Lung (tissue), 12 donors: Measurements from ENCODE around the gene FBXO42. TPM values are rescaled to one million over a fixed set of nuclear protein-coding genes. Genes with fewer than 3 reads are reported as not detected.
A peak's percentile ranks its signal among the peaks of the same experiment; 100 is the strongest.

ENCODE experiments used
- ATAC-seq: fragments of 200-7000 bp; cut with Tn5 transposase; one replicate; pipeline ENCODE4 v1.9.1; 2020; ENCODE audit warnings: moderate number of reproducible peaks; ENCODE audit not compliant: insufficient read depth, low FRiP score
- DNase-seq, 3 donors: peaks; one replicate each; pipeline ENCODE4 v3.0.0-alpha.2; 2013 to 2017
- H3K27ac ChIP-seq, 2 donors: one replicate each; pipeline ENCODE4 v1.5.1; 2013; ENCODE audit warnings: mild to moderate bottlenecking in 2 of 2, moderate library complexity in 2 of 2, control low read depth in 1 of 2, inconsistent platforms in 1 of 2, low read depth in 1 of 2, low read length in 1 of 2
- H3K27me3 ChIP-seq, 3 donors: one replicate each; pipeline ENCODE4 v1.5.1; 2013; ENCODE audit warnings: low read length in 2 of 3; ENCODE audit not compliant: control insufficient read depth in 3 of 3, insufficient read depth in 3 of 3
- H3K36me3 ChIP-seq, 4 donors: one replicate each; pipeline ENCODE4 v1.5.1; 2013; ENCODE audit warnings: low read length in 4 of 4, mild to moderate bottlenecking in 1 of 4, moderate library complexity in 1 of 4; ENCODE audit not compliant: control insufficient read depth in 4 of 4, insufficient read depth in 4 of 4
- H3K4me1 ChIP-seq, 5 donors: one replicate each; pipeline ENCODE4 v1.5.1; 2013; ENCODE audit warnings: low read length in 5 of 5, mild to moderate bottlenecking in 2 of 5, moderate library complexity in 1 of 5; ENCODE audit not compliant: control insufficient read depth in 5 of 5, insufficient read depth in 5 of 5
- H3K4me3 ChIP-seq: one replicate; pipeline ENCODE4 v1.5.1; 2013; ENCODE audit warnings: mild to moderate bottlenecking, control low read depth, moderate library complexity
- H3K9ac ChIP-seq, 2 donors: one replicate each; pipeline ENCODE4 v1.5.1; 2013; ENCODE audit warnings: low read length in 2 of 2, control low read depth in 1 of 2; ENCODE audit not compliant: insufficient read depth in 1 of 2
- H3K9me3 ChIP-seq, 4 donors: one replicate each; pipeline ENCODE4 v1.5.1; 2013; ENCODE audit warnings: low read length in 3 of 4, mild to moderate bottlenecking in 1 of 4, moderate library complexity in 1 of 4; ENCODE audit not compliant: control insufficient read depth in 4 of 4, insufficient read depth in 3 of 4
- WGBS, 2 donors: extraction: QIAGEN DNeasy Blood & Tissue Kit; methylation state at CpG; one replicate each; pipeline ENCODE4 v1.1.7; 2013; 5-methylcytosine and 5-hydroxymethylcytosine counted together
- polyA plus RNA-seq, 2 donors: library from polyadenylated mRNA; stranded (reverse); fragments of 200-250 nt; gene quantifications; one replicate each; pipeline ENCODE4 v1.2.1, GENCODE V29; 2013
- total RNA-seq, 2 donors: library from RNA; depleted of rRNA in 1 of 2; stranded (reverse); fragments of >200 nt in 1 of 2; gene quantifications; one replicate each; pipeline ENCODE4 v1.2.1, GENCODE V29; 2014 to 2021
- TF ChIP-seq, protein P1 (sequence below): IDR thresholded peaks from 2 replicates; pipeline ENCODE4 v1.5.1; 2012; ENCODE audit warnings: mild to moderate bottlenecking; ENCODE audit errors: control extremely low read depth, extremely low read depth
- donor health status: control.
- donor health status: control.
- donor health status: Bipolar disorder and iron deficiency.
- donor health status: healthy.
- donor health status: DM: yes; HTN: yes; CAD: no.

FBXO42 gene
- total and polyA plus RNA-seq, 4 donors: 7.3 to 28.6 (median 14.8) TPM

DNA sequence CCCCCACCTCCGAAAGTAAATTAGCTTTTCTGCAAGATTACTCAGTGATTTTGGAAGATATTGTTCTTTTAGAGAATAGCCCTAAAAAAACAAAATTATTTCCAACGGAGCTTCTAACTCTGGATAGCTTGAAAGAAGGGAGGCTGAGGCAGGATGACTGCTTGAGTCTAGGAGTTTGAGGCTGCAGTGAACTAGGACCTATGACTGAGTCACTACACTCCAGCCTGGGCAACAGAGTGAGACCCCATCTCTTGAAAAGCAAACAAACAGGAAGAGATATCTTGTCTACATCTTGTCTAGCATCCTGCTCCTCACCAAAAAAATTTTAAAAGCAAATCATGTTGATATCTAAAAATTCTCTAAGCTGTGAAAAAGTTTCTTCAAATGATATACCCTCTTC lies 73.1 kb downstream of the FBXO42 start:
- TF ChIP-seq, protein P1, sequence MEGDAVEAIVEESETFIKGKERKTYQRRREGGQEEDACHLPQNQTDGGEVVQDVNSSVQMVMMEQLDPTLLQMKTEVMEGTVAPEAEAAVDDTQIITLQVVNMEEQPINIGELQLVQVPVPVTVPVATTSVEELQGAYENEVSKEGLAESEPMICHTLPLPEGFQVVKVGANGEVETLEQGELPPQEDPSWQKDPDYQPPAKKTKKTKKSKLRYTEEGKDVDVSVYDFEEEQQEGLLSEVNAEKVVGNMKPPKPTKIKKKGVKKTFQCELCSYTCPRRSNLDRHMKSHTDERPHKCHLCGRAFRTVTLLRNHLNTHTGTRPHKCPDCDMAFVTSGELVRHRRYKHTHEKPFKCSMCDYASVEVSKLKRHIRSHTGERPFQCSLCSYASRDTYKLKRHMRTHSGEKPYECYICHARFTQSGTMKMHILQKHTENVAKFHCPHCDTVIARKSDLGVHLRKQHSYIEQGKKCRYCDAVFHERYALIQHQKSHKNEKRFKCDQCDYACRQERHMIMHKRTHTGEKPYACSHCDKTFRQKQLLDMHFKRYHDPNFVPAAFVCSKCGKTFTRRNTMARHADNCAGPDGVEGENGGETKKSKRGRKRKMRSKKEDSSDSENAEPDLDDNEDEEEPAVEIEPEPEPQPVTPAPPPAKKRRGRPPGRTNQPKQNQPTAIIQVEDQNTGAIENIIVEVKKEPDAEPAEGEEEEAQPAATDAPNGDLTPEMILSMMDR: no peak
- Histone ChIP-seq H3K9ac (no peak overlapping the region), H3K36me3 (peaks cover 0 to 2% (median under 1%) of the 10 kb centered on the region in 4 donors), H3K27ac (no peak overlapping the region), H3K9me3 (no peaks in the 10 kb centered on the region), H3K4me3 (no peak overlapping the region), H3K27me3 (no peaks in the 10 kb centered on the region), H3K4me1 (peaks cover 0 to 6% (median 0%) of the 10 kb centered on the region in 5 donors)
- DNase-seq: no peak
- WGBS, 2 donors: 46 to 74% methylated on average over 2 of the region's 2 CpGs
- no peak for ATAC-seq

- peaks cover 0 to 2% (median under 1%) of the 10 kb centered on the region in 4 donors for H3K36me3 ChIP-seq
- H3K27me3 ChIP-seq: no peaks in the 10 kb centered on the region
- H3K9me3 ChIP-seq: no peaks in the 10 kb centered on the region
- 80 to 89% methylated on average over 6 of the region's 6 CpGs for WGBS, 2 donors
- ATAC-seq (no peak), DNase-seq (no peak)
- TF ChIP-seq, protein P1: no peak
- no peak overlapping the region for H3K27ac ChIP-seq
- H3K4me1 ChIP-seq: peaks cover 0 to 6% (median 0%) of the 10 kb centered on the region in 5 donors
- no peak overlapping the region for H3K9ac ChIP-seq
- no peak overlapping the region for H3K4me3 ChIP-seq
Observed at GRCh38 chr1:16276302-16277030, 75.8 kb downstream of the FBXO42 start.

DNA sequence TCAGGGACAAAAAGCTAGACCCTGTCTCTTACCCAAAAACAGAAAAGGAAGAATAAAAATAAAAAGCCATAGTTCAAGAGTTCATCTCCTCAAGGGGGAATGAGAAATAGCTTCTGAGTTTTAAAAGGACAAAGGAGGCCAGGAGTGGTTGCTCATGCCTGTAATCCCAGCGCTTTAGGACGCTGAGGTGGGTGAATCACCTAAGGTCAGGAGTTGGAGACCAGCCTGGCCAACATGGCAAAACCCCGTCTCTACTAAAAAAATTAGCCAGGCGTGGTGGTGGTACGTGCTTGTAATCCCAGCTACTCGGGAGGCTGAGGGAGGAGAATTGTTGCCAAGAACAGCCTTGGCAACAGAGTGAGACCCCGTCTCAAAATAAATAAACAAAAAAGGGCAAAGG lies 76.7 kb downstream of the FBXO42 start:
- H3K9ac ChIP-seq: no peak overlapping the region
- H3K4me1 ChIP-seq: peaks cover 0 to 6% (median 0%) of the 10 kb centered on the region in 5 donors
- H3K36me3 ChIP-seq: peaks cover 0 to 2% (median 0%) of the 10 kb centered on the region in 4 donors
- no peaks in the 10 kb centered on the region for H3K9me3 ChIP-seq
- no peak overlapping the region for H3K4me3 ChIP-seq
- TF ChIP-seq, protein P1: no peak
- H3K27ac ChIP-seq: no peak overlapping the region
- 86 to 91% methylated on average over 7 of the region's 7 CpGs for WGBS, 2 donors
- ATAC-seq (no peak), DNase-seq (no peak)
- no peaks in the 10 kb centered on the region for H3K27me3 ChIP-seq

DNA sequence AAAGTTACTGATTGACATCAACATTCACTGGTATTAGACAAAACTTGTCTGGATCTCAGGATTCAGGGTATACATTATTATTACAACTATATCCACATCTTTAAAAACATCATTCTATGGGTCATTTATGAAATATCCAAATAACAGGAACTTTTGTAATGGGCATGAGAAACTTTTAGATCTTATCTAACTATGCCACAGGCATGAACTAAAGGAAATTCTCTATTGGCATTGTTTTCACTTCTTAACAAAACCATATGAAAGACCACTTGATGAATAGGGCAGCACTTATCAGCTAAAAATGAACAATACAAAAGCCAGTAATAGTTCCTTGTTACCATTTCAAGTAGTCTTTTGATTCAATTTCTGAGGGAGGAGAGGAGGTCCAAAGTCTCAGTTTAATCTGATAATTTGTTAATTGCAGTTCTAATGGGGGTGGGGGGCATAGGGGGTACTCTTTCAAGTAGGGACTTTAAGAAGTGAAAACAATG lies 84.5 kb downstream of the FBXO42 start:
- H3K9me3 ChIP-seq: no peaks in the 10 kb centered on the region
- H3K9ac ChIP-seq: no peak overlapping the region
- H3K4me3 ChIP-seq: no peak overlapping the region
- H3K27me3 ChIP-seq: no peaks in the 10 kb centered on the region
- DNase-seq (no peak), ATAC-seq (no peak)
- TF ChIP-seq, protein P1: no peak
- peak overlapping the region in 1 of 2 donors; percentile 26 for H3K27ac ChIP-seq
- H3K36me3 ChIP-seq: no peaks in the 10 kb centered on the region
- peaks cover 0 to 27% (median 10%) of the 10 kb centered on the region in 5 donors for H3K4me1 ChIP-seq
